ENCODE results near the gene YAP1. TPM values are rescaled to one million over a fixed set of nuclear protein-coding genes. Genes with fewer than 3 reads are reported as not detected.
"Not testable (repeated sequence)": the region's sequence is repeated elsewhere in the genome, so short reads cannot be mapped to it uniquely, and the experiment has no call there.

The YAP1 gene
- total RNA-seq, 1 experiment from 2014 or later: 49.0 TPM

DNA sequence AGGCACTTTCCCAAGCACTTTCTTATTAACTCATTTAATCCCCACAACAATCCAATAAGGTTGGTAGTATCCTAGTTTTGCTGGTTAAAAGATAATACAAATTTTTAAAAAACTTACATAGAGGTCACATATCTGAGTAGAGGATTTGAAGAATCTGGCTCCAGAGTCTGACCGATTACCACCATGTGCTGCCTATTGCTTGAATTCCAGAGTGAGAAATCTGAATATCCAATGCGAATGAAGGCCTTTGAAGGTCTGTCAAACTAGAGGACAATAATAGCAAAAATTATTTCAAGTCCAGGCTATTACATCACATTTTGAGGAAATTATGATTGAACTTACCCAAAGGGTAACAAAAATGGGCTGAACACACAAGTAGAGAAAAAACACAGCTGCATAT, 129.2 kb downstream of the YAP1 start:
- DNase-seq (ENCODE audit: low read depth): no peak

DNA sequence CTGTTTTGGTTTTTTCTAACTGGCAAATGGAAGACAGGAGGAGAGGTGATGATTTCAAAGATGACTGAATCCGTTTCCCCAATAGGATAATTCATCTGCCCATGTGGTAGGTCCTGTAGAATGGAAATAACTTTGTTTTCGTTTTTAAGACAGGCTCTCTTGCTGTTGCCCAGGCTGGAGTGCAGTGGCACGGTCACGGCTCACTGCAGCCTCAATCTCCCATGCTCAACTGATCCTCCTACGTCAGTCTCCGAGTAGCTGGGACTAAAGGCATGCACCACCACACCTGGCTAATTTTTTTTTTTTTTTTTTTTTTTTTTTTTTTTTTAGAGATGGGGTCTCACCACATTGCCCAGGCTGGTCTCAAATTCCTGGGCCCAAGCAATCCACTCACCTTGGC, 129.7 kb downstream of the YAP1 start:
- no peak for DNase-seq (ENCODE audit: low read depth)

DNA sequence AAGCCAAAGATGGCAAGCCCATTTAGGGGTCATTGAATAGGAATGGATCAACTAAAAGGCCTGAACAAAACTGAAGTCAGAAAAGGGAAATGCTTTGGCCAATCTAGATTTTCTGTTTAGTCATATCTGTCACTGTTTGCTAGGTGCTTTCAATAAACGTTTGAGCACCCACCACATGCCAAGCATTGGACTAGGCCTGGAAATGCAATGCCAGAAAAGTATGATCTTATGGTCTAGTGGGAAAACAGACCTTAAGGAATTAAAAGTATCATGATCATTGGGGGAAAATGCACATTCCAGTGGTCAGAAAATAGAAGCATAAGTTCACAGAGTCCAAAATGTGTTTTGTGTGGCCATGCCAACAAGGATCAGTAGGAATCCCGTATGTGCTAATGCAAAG, 130.3 kb downstream of the YAP1 start:
- no peak for DNase-seq (ENCODE audit: low read depth)

DNA sequence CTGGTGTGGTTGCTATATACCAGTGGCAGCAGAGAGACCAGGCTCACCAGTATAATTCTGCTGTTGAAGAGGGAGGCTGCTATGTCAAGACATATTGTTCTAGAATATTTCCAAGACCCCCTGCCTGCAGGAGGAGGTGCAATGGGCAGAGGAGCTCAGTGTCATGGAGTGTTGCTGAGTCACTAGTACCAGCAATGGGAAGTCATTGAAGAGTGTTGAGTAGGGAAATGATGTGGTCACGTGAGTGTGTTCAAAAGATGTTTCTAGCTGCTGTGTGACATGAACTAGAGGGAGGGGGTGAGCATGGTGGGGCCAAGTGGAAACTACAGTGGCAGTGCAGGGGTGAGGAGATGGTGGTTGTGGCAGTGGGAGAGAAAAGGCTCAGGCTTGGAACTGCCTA, 130.8 kb downstream of the YAP1 start:
- peak; percentile 36 for DNase-seq (ENCODE audit: low read depth)

DNA sequence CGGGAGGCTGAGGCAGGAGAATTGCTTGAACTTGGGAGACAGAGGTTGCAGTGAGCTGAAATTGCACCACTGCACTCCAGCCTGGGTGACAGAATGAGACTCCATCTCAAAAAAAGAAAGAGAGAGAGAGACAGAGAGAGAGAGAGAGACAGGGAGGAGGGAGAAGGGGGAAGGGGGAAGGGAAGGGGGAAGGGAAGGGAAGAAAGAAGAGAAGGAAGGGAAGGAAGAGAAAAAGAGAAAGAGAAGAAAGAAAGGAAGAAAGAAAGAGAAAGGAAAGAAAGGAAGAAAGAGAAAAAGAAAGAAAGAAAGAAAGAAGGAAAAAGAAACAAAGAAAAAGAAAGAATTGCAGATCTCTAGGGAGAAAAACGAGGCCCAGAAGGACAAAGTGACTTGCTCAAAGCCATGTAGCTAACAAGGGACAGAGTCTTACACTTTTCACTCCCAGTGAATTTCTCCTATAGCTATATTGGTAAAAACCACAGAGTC, 133.2 kb downstream of the YAP1 start:
- DNase-seq (ENCODE audit: low read depth): no peak

DNA sequence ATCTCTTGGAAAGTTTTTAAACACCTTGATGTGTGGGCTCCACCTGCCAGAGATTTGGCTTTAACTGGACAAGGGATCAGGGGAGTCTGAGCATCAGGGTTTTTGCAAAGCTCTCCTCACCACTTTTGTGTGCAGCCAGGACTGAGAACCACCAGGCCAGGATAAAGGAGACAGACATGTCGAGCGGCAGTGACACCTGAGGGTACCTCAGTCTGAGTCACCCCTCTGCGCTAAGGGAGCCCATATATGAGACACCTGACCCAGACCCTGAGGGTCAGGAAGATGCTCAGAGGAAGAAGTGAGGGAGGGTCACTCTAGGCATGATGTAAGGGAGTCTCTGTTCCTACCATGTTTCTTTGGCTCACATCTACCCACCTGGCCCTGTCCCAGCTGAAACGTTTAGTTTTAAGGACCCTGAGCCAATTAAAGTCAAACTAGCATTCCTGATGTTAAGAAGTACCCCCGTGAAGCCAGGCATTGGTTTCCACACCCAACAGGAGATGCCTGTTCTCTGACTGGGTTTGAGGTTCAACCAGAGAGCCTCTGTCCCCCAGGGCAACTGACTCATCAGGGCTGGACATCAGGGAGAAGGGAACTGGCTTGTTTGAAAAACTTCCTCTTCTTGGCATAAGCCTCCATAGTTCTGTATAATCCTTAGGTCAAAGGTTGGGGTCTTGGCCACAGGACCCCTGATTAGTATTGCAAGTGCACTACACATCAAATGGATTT, 134.6 kb downstream of the YAP1 start:
- peak; percentile 84 for DNase-seq (ENCODE audit: low read depth)

DNA sequence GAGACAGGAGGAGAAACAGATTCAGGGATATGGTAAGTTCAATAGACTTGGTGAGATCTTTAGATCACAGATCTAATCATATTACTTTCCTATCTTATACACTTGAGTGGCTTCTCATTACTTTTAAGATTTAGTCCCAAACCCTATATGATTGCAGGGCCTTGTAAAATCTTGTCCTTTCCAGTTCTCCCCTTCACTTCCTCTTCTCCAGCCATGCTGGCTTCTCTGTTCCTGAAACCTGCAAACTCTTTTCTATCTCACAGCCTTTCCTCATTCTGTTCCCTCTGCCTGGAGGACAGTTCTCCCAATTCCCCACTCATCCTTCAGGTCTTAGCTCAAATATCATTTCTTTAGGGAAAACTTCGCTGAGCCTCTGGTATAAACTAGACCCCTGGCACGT, 141.2 kb downstream of the YAP1 start:
- DNase-seq (ENCODE audit: low read depth): no peak

DNA sequence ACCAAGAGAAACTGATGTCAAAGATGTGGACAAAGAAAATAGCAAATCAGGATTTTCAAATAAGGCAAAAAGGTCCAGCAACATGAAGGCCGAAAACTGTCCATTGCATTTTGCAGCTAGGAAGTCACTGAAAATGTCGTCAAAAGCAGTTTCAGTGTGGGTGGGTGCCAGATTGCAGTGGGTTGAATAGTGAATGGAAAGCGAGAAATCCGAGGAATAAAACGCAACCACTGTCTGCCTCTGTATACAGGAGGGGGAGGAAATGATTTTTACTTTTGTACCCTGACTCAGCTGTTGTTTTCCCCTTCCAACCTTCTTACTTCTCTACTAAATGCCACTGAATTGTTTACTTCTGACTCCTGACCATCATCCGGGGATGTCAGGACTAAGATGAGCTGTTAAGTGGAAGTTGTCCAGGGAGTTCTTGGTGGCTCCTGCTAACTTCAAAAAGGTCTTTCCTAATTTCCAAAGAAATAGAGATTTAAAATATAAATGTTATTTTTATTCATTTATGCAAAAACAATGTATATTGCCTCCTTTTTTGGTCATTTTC, 142.2 kb downstream of the YAP1 start:
- no peak for DNase-seq (ENCODE audit: low read depth)

DNA sequence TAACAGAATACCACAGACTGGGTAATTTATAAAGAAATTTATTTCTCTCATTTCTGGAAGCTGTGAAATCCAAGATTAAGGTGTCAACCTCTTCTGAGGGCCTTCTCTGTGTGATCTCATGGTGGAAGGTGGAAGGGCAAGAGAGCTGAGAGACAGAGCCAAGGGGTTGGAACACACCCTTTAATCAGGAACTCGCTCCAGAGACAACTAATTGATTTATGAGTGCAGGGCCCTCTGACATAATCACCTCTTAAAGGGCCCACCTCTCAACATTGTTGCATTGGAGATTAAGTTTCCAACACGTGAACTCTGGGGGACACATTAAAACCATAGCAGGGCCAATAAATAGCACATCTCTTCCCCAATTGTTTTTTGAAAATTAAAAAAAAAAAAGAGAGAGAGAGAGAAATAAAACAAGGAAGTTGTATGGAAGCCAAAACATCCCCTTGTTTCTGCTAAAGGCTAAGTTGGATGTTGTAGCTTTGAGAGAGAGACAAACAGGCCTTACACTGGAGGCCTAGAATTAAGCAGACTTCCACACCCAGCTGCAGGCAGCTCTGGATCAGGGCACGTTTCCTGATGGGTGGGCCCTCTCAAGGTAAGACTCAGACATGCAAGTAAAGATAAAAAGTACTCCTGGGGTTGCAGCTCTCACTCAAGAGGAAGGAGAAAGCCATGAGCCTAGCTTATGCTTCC, 142.9 kb downstream of the YAP1 start:
- DNase-seq (ENCODE audit: low read depth): no peak

DNA sequence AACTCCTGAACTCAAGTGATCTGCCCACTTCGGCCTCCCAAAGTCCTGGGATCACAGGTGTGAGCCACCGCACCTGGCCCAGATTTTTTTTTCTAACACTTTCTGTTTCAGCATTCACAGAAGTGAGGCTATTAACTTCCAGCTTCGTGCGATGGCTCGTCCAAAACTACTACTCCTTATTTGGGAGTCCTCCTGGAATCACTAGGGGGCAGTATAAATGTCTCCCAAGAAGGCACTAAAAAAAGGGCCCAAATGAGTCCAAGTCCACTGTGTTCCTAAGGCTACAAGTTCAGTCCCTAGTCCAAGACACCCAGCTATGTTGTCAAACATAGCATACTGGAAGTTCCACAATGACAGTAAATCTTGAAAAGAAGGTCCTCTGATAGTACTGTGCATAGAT, 143.8 kb downstream of the YAP1 start:
- DNase-seq (ENCODE audit: low read depth): no peak

DNA sequence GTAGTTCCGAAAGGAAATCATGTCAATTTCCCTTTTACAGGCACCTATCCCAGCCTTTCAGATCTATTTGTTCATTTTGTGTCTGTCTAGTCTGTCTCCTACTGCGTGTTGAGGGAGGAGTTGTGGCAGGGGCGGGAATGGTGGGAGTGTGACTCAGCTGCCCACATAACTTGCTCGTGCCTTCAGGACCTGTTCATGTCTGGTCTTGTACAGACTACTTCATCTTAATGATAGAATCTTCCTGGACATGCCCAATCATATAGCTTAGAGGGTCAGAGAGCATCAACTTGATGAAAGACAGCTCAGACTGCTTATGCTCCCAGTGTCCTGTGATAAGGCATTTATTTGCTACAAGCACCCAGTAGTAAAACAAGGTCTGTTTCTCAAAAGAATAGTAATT, 146.0 kb downstream of the YAP1 start:
- DNase-seq (ENCODE audit: low read depth): peak; percentile 78

DNA sequence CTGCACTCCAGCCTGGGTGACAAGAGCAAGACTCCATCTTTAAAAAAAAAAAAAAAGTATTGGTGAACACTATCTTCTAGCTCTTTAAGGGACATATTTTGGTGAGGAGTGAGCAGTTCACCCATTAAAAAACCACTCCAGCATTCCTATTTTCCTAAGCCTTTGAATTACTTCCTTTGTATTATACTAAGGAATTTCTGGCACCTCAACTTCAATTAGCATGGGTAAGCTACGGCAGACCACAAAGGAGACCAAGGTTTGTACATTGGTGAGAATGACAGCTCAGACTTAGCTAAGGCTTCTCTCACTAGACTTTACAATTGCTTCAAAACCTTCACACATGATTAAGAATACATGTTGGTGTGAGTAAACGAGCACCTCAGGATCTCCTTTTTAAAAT, 150.0 kb downstream of the YAP1 start:
- no peak for DNase-seq (ENCODE audit: low read depth)

DNA sequence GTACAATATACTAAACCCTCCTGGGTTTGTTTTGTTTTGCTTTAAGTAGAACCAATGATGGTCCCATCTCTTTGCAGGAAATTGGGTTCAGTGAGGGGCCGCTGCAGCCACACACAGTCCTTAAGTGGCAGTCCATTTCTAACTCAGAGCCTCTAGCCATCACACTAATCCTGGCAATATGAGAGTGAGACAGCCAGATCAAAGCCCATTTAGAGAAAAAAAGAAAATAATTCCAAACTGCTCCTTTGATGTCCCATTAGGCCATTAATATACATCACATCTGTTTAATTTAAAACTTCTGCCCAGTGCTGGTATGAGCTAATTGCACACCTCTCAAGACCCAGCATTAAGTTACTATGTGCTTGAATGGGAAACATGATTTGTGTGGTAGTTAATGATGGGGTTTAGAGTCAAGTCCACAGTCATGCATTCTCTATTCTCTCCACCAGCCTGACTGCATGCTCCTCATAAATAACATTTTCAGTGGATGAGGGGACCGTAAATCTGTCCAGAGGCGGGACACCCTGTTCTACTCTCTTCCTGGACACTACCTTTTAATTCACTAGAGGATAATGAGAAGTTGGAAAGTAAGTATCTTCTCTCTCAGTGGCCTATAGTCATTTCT, 153.2 kb downstream of the YAP1 start:
- DNase-seq (ENCODE audit: low read depth): no peak

DNA sequence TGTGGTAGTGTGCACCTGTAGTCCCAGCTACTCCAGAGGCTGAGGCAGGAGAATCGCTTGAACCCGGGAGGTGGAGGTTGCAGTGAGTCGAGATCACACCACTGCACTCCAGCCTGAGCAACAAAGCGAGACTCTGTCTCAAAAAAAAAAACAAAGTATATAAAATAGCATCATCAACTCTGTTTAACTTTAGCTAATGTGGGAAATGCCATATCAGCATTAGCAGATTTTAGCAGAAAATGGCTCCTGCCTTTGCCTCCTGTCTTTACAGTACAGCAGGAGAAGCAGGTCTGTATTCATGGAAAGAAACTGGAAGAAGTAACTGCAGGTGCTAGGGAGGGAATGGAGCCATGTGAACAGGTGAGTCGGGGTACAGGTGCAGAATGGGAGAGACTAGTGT, 154.5 kb downstream of the YAP1 start:
- not testable (repeated sequence) for DNase-seq (ENCODE audit: low read depth)

DNA sequence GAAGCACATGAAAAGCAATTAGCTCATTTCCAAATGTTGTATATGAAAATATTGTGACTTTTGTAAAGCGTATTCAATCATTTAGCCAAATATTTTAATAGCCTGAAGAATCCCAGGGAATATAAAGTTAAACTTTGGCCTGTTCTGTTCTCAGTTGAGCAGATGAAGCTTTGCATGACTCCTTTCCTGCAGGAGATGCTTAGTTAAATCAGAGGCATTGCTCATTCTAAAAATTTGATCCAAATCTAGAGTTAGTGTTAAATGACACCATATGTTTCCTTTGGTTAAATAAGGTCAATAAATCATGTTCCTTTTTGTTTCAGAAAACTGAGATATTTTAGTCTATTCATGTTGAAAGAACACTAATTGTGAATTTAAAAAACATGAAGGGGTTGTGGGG, 155.9 kb downstream of the YAP1 start:
- no peak for DNase-seq (ENCODE audit: low read depth)

DNA sequence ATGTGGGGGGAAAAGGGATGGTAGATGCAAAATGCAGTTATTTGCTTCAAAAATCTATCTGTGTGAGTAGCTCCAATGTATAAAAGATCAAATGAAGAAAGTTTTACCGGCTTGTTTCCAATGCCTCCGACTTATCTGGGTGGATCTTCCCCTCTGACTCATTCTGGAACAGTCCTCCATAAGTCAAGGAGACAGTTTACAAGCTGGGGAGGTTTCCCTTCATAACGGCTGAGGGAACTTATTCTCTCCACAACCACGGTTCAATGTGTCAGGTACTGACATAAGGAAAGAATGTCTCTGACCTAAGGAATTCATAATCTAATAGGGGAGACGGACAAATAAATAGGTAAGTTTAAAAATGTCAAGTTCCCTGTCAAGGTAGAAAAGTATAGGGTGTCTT, 157.4 kb downstream of the YAP1 start:
- peak; percentile 58 for DNase-seq (ENCODE audit: low read depth)

DNA sequence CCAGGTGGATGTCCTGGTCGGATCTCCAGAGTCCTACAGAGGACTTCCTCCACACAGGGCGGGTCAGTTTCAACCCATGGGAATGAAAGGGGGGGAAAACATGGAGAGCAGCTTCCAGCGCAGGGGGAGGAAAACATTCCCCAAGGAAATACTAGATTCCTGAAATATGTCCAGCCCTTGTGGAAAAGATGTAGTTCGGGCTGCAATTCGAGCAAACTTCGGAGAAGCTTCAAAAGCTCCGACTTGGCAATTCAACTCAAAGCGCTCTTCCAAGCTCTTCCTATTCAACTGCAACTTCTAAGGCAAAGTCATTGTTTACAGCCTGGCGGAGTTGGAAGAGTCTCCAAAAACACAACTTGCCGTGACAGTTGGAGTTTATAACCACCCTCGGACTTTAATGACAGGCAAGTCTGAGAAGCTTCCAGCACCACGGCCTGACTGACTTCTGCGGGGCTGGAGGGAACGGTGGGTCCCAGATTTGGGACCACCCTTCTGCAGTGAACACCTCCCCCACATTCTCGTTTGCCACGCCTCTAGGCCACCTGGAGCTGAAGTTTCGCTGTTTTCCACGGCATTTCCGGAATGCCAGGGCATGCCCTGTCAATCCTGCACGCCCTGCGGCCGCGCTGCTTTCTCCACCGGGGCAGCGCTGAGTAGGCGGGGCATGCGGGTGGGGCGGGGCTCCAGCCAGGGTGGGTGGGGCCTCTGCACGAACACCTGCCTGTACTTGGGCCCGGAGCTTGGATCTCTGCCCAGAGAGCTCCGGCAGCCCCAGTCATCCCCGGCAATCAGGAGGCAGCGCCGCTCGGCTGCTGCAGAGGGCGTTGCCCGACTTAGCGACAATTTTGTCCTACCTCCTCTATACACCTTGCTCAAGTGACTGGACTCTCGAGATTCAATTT, 158.1 kb downstream of the YAP1 start:
- DNase-seq (ENCODE audit: low read depth): peak; percentile 87

DNA sequence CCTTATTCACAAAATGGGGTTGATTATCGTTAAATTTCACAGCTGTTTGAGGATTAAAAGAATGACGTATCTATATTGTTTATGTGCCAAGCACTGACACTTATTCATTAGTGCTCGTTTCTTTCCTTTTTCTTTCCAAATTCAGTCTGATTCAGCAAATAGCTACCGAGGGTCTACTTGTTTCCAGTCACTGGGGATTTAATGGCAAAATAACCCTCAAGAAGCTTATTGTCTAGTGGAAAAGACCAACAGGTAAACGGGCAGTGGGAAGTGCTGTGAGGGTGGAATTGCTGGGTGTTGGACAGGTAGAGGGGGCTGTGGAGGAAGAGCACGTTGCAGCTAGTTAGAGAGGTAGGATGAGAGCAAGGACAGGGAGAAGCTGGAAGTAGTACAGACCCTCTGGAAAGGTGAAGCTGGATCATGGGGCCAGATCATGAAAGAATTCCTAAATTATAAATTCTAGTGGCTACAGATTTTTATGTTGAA, 158.8 kb downstream of the YAP1 start:
- no peak for DNase-seq (ENCODE audit: low read depth)

DNA sequence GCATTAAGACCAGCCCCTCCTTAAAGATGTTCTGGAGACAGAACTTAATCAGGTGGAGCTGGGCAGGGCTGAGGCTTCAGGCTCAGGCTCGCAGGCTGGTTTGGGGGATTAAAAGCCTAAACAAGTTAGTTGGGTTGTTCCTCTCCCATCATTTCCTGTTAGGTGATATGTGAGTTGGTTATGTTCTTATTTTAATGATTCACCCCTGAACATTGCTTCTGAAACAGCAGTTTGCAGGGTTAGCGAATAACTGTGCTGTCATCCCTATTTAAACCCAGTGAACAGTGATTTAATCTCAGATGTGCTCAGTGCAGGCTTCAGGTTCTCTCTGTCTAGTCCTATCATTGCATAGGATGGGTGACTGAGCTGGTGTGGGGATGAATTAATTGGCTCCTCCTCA, 159.7 kb downstream of the YAP1 start:
- DNase-seq (ENCODE audit: low read depth): peak; percentile 36

DNA sequence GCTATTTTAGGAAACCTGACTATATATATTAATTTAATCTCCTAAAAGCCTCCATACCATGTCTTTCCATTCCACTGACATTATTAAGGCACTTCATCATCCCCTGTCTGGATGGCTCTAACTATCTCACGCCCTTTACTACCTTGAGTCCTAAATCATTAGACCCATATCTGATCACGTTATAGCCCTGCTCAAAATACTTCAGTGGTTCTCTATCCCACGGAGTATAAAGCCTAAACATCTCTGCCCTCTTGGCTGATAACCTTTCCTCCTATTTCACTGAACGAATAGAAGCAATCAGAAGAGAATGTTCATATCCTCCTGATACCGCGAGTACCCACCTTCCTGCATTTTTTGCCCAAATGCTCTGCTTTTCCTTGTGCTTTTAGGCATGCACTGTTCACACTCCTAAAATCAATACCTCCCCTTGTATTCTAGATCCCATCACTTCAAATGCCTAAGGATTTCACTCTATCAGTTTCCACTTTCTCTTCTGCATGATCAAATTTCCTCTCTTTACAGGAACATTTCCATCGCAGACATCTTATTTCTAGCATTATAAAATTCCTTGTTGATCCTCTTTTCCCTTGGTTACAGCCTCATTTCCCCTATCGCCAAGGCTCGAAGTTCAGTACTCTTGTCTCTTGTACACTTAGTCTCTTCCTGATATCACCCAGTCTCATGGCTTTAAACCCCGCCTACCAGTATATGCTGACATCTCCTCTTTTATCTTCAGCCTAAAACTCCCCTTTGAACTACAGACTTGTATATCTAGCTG, 162.0 kb downstream of the YAP1 start:
- DNase-seq (ENCODE audit: low read depth): no peak

DNA sequence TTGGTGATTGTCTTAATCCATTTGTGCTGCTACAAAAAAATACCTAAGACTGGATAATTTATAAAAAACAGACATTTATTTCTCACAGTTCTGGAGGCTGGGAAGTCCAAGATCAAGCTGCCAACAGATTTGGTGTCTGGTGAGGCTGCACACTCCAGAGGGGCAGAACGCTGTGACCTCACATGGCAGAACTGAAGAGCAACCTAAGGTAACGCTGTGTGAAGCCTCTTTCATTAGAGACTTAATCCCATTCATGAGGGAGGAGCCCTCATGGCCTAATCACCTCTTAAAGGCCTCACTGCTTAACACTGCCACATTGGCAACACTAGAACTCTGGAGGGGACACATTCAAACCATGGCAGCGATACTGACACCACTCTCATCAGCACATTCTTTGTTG, 164.4 kb downstream of the YAP1 start:
- DNase-seq (ENCODE audit: low read depth): no peak
